CD4-positive, alpha-beta T cell treated with Interleukin-6 at 100 ng/mL for 8 hours (primary cell): ENCODE measurements around the gene APLP2.
"Not testable (repeated sequence)": the region's sequence is repeated elsewhere in the genome, so short reads cannot be mapped to it uniquely, and the experiment has no call there.

ENCODE experiments used
- DNase-seq: peaks from one replicate; pipeline ENCODE4 v3.0.0-alpha.2; 2020; ENCODE audit warnings: mixed read lengths, low spot score

APLP2 gene

DNA sequence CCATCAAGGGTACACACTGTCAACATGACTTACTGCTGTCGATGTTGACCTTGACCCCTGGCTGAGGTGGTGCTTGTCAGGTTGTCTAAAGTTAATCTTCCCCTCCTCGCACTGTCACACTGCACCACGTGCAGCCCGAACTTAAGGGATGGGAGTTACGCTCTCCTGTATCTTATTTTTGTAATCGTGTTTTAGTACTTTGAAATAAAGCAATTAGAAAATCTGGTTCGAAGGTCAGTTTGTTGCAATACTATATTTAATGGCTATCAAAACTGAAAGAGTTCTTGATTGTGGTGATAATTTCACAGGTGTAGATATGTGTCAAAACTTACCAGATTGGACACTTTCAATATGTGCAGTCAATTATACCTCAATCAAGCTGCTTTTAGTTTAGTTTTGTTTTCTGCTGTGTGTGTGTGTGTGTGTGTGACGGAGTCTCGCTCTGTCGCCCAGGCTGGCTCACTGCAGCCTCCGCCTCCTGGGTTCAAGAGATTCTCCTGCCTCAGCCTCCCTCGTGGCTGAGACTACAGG is 79.2 kb downstream of the APLP2 start:
- DNase-seq: no peak

DNA sequence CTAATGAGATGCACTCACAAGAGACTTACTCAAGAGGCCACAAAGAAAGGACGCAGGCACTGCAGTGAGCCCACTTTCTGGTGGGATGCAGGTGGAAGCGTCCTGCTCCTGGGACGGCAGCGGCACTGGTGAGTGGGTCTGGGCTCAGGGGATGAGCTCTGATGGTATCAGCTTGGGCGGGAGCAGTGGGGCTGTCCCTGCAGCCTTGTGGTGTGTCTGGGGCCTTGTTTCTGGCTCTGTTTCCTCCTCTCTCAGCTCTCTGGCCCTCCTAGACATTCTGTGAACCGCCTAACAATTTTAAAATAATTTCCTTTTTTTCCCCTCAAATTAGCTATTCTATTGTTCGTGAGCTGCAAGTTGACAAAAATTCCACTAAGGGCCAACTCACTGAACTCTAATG is 81.1 kb downstream of the APLP2 start:
- DNase-seq: no peak

DNA sequence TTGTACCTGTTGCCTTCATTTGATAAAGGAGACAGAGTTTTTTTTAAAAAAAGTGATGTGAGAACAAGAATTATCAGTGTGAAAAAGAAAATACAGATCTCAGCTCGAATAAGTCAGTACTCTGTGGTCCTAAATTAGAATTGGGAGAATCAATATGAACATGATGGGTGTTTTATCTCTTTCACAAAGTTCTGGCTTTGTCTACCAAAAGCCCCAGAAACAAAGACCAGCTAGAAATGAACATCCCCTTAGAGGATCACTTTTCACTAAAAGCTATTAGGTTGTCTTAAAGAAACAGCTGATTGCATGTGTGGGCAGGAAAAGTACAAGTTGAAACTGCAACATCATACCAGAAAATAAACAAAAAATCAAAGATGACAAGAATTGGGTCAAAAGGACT is 81.5 kb downstream of the APLP2 start:
- no peak for DNase-seq

DNA sequence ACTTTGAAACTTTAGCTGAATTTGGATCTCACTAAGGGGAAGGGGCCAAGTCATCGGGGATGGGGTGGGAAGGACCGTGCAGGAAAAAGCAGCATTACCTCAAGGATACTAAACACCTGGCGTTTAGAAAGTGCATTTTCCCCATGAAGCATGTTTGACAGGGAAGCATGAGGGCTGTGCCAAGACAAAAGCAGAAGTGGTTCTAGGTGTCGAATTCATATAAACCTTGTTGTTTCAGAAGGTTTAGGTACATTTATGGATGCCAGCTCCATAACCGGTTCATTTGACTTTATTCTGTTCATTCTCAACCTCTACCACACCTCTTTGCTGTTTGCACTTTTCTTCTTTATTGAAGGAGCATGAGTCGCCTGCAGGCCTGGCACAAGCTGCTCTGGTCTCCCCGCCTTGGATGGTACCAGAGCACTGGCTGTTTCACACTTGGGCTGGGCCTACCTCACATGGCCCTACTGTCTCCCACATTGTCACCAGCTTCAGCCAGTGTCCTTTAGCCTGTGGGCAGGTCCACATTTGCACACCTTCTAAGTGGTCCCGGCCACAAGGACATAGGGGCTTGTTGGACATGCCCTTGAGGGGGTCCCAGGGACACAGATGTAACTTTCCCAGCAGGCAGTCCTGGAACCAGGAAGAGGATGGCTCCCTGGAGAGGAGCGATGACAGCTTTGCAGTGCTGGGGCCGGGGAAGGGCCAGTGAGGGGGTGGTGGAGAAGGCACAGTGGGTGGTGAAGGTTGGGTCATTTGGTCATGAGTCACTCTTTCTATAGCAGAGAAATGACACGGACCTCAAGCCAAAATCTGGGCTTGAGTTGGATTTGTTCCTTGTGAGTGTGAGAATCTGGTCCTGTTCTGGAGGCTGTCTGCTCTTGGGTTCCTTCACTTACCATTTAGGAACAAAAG is 86.7 kb downstream of the APLP2 start:
- no peak for DNase-seq

DNA sequence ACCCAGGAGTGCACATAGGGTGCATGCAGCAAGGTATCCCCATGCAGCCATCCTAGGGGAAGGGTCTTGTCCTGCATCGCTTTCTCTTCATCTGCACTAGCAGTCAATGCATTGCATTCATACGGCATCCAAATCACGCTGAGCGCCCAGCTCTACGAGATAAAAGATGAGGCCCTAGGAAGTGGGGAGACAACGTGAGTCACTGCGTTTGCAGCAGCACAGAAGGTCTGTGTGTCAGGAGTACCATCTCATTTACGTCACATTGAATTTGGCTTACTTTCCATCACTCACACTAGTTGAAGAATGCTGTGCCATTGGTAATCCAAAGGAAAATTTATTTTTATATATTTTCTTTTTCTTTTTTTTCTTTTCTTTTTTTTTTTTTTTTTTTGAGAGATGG is 87.4 kb downstream of the APLP2 start:
- no peak for DNase-seq

DNA sequence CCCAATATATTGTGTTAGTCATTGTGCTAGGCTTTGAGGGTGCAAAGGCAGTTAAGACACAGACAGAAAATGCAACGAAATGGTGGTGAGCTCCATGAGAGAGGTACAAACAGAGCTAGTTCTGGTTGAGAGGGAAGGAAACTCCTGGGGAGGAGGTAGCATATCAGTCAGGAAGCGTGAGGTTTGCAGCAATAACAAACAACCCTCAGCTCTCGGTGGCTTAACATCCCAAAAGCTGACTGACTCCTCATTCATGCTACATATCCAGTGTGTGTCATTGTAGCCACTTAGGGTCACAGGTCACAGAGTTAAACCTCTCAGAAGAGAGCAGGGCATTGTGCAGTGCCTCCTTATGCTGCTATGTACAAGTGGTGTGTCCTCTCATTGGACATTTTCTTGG is 88.1 kb downstream of the APLP2 start:
- DNase-seq: no peak

DNA sequence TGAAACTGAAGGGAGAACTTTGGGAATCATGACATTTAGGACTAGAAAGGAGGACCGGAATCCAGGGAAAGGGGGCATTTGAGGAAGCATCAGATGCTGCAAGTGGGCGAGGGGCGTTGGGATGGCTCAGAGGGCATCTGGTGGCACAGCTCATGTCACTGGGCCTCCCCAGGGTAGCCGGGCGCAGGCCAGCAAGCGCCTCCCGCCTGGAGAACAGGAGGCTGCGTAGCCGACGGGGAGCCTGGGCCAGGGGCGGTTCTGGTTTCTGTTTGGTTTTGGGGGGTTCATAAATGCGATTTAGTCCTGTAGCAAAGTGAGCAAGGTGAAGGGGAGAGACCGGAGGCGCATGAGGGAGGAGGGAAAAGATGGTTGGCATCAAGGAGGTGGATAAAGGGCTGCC is 89.4 kb downstream of the APLP2 start:
- no peak for DNase-seq

DNA sequence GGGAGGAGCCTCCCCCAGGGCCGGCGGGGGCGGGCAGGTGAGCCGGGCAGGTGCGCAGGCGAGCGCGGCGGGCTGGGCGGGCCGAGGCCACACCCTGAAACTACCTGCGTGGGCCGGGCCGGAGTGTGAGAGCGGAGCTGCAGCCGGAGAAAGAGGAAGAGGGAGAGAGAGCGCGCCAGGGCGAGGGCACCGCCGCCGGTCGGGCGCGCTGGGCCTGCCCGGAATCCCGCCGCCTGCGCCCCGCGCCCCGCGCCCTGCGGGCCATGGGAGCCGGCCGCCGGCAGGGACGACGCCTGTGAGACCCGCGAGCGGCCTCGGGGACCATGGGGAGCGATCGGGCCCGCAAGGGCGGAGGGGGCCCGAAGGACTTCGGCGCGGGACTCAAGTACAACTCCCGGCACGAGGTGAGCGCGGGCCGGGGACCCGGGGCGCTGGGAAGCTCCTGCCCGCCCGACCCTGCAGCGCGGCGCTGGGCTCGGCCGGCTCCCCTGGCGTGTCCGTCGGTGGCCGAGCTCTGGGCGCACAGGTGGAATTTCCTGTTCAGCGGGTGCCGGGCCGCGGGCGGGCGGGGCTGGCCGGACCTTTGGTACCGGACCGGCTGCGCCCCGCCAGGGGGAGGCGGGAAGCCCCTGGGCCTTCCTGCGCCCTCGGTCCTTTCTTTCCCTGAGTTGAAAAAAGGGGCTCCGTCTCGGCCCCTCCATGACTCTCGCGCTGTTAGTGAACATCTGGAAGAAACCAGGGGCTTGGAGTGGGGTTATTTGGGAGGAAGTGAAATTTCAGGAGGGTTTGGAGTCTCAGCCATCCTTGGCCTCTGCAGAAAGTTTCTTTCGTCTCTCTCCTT is 90.2 kb downstream of the APLP2 start, which contains the start of gene ST14:
TSS of gene ST14 (plus strand) at position 126 of the 841 bp plus-strand sequence. CDS start at position 324, 198 bp downstream.
- DNase-seq: no peak

DNA sequence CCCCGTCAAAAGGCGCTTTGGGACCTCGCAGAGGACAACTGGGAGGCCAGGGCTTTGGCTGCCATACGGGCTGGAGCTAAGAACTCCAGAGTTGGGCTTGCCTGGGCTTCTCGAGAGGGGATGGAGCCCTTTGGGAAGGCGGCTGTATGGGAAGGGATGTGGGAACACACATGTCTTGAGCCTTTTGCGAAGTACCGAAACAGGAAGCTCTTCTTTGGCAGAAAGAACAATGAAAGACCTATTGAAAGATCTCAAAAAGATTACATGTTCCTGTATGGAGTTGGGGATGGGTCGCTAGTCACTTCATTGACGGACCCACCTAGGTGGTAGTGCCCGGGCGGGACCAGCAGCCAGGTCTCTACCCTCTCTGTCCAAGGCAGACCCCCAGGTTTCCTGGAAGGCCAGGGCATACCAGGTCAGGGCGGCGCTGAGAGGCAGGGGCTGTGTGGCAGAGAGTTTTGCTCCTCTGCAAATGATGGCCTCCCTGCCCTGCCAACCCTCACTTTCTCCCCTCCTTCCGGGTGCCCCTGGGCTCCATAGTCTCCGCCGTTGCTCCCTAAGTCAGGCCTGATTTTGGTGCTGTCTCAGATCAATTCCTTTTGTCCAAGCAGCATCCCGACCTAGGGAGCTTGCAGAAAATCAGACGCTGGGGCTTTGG is 90.9 kb downstream of the APLP2 start:
- no peak for DNase-seq

DNA sequence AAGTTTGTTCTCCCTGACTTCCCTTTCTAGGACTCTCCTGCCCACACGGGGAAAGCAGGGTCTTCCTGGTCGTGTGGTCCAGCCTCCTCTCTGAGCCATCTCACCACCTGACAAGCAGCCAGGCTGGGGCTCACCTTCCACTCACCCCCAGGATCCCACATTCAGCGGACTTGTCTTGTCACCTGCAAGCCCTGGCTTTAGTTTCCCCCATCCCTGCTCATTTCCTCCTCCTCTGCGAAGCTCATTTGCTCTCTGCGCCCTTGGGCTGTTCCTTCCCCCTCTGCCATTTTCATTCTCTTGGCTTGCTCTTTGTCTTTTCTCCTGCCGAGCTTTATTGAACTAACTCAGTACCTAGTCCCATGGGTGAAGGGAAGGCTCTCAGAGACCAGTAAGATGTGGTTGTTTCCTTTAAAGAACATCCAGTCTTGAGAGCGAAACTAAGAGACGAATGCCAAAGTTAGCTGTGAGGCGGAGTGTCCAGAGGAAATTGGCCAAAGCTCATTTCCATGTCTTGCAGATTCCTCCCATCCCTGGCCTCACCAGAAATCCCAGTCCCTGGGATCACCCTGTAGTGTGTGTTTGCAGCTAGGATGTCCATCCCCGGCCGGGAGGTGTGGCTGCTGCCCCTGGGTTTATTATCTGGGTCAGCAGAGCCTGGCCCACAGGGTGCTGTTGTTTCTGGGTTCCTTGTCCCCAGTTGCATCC is 91.9 kb downstream of the APLP2 start:
- no peak for DNase-seq

DNA sequence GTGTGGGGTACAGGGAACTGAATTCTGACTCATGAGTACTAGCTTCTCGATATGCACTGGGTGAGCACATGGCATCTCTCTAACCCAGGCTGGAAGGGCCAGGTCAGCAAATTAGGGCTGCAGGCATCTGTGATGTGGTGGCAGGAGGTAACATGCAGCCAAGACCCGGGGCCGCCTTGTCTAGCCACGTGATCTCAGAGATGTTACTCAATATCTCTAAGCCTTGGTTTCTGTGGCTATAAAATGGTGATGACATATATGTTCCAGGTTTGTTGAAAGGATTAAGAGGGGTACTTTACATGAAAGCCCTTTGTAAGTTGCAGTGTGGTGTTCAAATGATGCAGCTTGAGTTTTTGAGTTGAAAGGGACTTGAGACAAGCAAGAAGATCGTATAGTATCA is 93.0 kb downstream of the APLP2 start:
- DNase-seq: no peak

DNA sequence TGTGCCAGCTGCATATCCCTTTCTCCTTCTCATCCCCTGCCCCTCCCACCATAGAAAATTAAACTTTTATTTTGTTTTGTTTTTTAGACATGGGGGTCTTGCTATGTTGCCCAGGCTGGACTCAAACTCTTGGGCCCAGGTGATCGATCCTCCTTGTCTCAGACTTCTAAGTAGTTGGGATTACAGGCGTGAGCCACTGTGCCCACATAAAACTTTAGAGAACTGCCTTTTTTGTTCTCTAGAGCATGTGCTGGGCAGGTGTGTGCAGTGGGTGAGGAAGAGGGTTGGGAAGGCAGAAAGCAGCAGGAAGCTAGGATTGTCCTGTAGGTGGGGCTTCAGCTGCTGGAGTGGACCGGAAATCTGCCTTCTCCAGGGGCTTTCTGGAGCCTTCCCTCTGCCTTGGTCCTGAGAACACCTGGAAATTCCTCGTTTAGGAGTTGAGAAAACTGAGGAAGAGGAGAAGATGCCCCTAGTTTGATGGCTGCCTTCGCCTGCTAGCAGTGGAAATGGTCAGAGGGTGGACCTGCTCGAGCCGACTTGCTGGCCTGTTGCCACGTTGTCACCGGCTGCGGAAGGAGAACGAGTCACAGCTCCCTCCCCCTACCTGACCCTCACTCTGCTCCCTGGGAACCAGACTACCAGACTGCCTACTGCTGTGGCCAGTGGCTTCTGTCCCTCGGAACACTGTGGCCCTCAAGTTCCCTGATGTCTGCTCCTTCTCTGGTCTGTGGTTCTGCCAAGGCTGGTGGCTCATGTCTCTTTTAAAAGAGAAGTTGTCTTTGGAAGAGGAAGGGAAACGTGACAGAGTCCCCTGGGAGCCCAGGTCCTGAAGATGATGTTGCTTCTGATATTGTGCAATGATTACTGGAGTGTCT is 93.9 kb downstream of the APLP2 start:
- no peak for DNase-seq

DNA sequence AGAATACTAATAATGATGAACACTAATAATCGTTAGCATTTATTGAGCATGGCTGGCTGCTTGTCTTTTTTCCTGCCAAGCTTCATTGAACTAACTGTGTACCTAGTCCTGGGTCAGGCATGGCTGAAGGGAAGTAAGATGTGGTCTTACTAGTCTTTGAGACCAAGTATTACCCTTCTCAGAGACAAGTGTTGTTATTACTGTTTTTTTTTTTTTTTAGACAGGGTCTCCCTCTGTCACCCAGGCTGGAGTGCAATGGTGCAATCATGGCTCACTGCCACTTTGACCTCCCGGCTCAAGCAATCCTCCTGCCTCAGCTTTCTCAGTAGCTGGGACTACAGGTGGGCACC is 94.5 kb downstream of the APLP2 start:
- DNase-seq: no peak

DNA sequence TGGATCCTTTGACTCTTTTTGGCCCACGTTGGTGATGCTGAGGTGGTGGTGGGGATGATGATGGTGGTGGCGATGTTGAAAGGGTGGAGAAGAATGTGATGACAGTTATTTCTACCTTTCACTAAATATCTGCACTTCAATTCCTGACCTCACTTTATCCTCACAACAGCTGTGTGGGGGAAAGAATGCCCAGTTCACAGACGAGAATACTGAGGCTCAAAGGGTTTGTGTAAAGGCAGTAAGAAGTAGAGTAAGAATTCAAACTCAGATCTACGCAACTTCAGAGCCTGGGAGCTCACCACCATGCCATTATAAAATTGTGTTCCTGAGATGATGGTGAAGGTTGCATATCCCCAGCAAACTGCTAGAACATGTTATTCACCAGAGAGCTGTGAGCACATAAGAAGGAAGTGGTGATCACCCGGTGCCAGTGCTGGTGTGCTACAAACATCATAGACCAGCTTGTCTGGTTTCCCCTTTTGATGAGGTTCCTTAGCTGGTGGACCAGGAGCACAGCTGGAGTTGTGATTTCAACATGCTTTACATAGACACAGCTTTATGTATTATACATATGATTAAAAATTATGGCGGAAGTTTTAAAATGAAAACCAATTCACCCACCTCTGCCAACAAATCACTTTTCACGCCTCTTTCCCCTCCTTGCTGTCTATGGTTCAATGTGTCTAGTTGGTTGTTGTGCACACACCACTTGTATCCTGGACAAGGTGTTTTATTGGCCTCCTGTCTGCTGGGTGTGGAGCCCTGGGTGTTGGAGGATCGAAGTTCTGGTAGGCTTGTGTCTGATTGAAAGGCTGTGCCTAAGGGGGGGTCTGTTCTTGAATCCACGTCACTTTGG is 96.1 kb downstream of the APLP2 start:
- no peak for DNase-seq

DNA sequence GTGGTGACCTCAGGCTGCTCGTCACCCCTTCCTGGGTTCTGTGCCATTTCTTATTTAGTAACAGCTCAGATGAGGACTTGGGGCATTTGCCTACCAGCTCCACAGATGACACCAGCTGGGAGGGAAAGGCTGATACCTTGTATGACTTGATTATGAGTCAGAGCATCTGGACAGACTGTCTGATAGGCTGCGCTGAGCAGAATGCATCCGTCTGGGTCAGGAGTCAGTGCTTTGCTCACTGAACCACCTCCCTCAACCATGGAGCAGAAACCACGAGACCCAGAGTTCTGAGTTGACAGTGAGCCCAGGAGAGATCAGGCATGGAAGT is 96.7 kb downstream of the APLP2 start:
- DNase-seq: no peak

DNA sequence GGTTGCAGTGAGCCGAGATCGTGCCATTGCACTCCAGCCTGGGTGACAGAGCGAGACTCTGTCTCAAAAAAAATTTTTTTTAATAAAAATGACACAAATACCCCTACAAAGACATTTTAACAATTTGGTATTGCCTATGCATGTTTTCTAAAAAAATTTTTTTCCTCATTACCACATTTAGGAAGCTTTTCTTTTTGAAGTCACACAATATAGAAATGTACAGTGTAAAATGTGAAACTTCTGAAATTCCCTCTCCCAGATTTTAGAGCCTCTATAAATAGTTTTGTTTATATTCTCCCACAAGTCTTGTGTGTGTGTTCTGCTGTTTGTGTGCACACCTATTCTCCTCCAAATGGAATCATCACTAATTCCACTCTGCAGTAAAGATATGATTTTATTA is 97.5 kb downstream of the APLP2 start:
- no peak for DNase-seq

DNA sequence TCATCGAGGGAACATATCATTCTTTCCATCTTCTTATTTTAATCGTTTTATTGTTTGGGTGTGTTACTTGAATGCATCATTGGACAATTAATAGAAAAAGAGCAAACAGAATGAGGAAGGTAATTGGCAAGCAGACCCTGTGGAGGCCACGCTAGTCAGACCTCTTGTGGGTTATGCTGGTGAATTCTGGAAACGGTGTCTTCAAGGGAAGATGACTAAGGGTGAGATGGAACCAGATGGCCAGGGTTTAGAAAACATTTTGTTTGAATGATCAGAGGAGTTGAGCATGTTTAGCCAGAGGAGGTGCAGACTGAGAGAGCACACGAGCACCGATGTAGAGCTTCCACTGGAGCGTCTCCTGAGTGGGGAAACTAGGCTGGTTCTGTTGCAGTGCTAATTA is 98.4 kb downstream of the APLP2 start:
- DNase-seq: no peak

DNA sequence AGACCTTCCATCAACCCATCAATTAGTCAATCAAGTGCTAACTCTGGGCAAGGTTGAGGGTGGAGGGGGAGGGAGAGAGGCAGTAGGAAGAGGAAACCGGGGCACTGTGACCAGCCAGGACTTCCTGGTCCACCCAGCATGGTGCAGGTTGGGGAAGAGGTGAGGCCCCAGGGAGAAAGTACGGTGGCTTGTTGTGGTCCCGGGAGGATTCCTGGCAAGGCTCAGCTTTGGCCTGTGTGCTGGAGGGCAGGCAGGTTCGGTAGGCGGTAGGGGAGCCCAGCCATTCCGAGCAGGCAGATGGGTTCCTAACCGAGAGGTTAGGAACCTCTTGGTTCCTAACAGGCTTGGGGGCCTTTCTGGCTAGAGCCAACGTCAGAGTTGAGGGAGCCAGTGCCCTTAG is 100.7 kb downstream of the APLP2 start:
- no peak for DNase-seq

DNA sequence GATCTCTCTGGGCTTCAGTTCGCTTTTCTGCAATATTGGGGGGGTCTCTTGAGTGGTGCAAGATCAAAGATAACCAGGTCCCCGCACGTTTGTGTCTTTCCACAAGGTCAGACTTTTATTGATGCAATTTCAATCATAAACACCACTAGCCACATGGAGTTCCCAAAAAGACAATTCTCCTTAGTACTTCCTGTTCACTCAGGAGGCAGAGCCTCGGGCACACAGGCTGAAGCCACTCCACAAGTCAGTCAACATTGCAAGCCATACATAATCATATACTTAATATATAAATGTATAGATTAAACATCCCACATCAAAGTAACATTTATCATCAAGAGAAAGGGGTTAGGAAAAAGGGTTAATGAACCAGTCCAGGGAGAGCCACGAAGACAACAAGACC is 101.8 kb downstream of the APLP2 start:
- no peak for DNase-seq

DNA sequence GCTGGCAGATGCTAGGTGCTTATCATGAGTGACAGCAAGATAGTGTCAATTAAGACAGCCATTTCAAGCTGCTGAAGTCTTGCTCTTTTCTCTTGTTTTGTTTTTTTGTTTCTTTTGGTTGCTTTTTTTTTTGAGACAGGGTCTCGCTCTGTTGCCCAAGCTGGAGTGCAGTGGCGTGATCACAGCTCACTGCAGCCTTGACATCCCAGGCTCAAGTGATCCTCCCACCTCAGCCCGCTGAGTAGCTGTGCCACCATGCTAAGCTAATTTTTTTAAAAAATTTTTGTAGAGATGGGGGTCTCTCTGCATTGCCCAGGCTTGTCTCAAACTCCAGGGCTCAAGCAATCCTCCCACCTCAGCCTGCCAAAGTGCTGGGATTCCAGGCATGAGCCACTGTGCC is 102.3 kb downstream of the APLP2 start:
- not testable (repeated sequence) for DNase-seq
